Left lung (tissue), 10 donors: ENCODE data around the gene COL1A1. TPM values are rescaled to one million over a fixed set of nuclear protein-coding genes. Genes with fewer than 3 reads are reported as not detected.

ENCODE experiments used
- ATAC-seq: fragments of 200-7000 bp; cut with Tn5 transposase; one replicate; pipeline ENCODE4 v1.9.1; 2020; ENCODE audit warnings: moderate library complexity
- DNase-seq, 4 donors: peaks; one replicate each; pipeline ENCODE4 v3.0.0-alpha.2; 2013 to 2020
- H3K27ac ChIP-seq, 2 donors: fragments of 200-600 bp; sonication (generic) in 1 of 2; one replicate each; pipeline versions ENCODE4 v1.5.0 to v1.8.0; 2020 to 2021
- H3K27me3 ChIP-seq, 2 donors: fragments of 200-600 bp; sonication (generic) in 1 of 2; one replicate each; pipeline versions ENCODE4 v1.5.0 to v1.8.0; 2020 to 2021
- H3K36me3 ChIP-seq, 2 donors: fragments of 200-600 bp; sonication (generic) in 1 of 2; one replicate each; pipeline versions ENCODE4 v1.5.0 to v1.8.0; 2020 to 2021
- H3K4me1 ChIP-seq, 2 donors: fragments of 200-600 bp; one replicate each; pipeline ENCODE4 v1.8.0; 2021
- H3K4me3 ChIP-seq, 2 donors: fragments of 200-600 bp; sonication (generic) in 1 of 2; one replicate each; pipeline versions ENCODE4 v1.5.0 to v1.8.0; 2020 to 2021; ENCODE audit warnings: mild to moderate bottlenecking in 1 of 2
- H3K9me3 ChIP-seq, 2 donors: fragments of 200-600 bp; sonication (generic) in 1 of 2; one replicate each; pipeline versions ENCODE4 v1.5.0 to v1.8.0; 2020 to 2021
- CTCF ChIP-seq, 2 donors: fragments of 200-600 bp; sonication (generic) in 1 of 2; IDR thresholded peaks; one replicate each; pipeline versions ENCODE4 v1.5.0 to v1.8.0; 2021; ENCODE audit warnings: antibody characterized with exemption in 2 of 2
- intact Hi-C, 2 donors: fragments of 100-400 bp; cut with DNase I; formaldehyde crosslinking; loops; one replicate each; pipeline versions ENCODE4 v1.11.2 to v1.14.2; 2022
- polyA plus RNA-seq, 6 donors: library from polyadenylated mRNA; unstranded; fragments of 120-200 nt; gene quantifications; one replicate each; pipeline ENCODE4 v1.2.1, GENCODE V29; 2013; ENCODE audit not compliant: insufficient read length in 6 of 6
- total RNA-seq, 2 donors: library from RNA; stranded (reverse); fragmentation: NEBNext Ultra II Directional; extraction: Animal tissue kit (Norgen Biotek cat#: 25700); gene quantifications; one replicate each; pipeline ENCODE4 v1.2.1, GENCODE V29; 2021
- donor health status: DM: no; HTN: yes; CAD: no.
- donor health status: DM: no; HTN: no; CAD: no.

Gene COL1A1
- total and polyA plus RNA-seq, 8 donors = 421 to 4,830 (median 675) TPM

DNA sequence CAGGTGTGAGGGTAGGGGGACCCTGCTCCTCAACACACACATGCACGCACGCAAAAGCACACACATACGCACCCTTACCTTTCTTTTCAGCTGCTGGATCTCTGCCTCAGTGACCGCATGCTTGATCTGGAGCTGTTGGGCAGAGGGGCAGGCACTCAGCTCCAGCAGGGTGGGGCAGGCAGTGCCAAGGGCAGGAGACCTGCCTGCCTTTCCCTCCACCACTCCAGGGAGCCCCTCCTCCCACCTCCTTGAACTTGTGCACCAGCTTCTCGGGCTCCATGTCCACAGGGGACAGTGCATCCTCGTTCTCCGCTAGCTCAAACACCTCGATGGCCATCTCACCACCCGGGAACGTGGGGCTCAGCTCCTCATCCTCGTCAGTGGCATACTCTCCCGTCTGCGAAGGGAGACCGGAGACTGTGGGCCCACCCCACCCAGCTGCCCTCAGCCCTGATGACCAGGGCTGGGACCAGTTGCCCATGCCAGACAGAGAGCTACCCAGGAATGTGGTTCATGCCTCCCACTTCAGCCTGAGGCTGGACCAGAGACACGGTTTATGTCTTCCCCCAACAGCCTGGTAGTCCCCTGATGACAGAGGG, 62.1 kb downstream of the COL1A1 start:
- H3K27ac ChIP-seq = peak overlapping the region in 1 of 2 donors; percentile 50

GRCh38 chr17:50137042-50137441, 64.4 kb downstream of the COL1A1 start:
- Histone ChIP-seq H3K36me3 (peaks cover 0 to 82% of the 10 kb centered on the region in 2 donors), H3K9me3 (no peaks in the 10 kb centered on the region), H3K27me3 (no peaks in the 10 kb centered on the region), H3K27ac (no peak overlapping the region), H3K4me3 (no peak overlapping the region), H3K4me1 (peaks cover 8 to 45% of the 10 kb centered on the region in 2 donors)
- no peak for TF ChIP-seq CTCF (IDR thresholded peaks at IDR 0.05)
- DNase-seq = no peak
- intact Hi-C loops = no loop called here
- ATAC-seq = no peak

More for the DNA sequence above, 62.1 kb downstream of the COL1A1 start:
- no peak for ATAC-seq
- Histone ChIP-seq H3K9me3 (no peaks in the 10 kb centered on the region), H3K4me3 (no peak overlapping the region), H3K4me1 (peaks cover 14 to 55% of the 10 kb centered on the region in 2 donors), H3K36me3 (peaks cover 0 to 100% of the 10 kb centered on the region in 2 donors), H3K27me3 (no peaks in the 10 kb centered on the region)
- TF ChIP-seq CTCF (IDR thresholded peaks at IDR 0.05) = no peak
- intact Hi-C loops = no loop called here
- DNase-seq = no peak

GRCh38 chr17:50136096-50136687, 65.2 kb downstream of the COL1A1 start:
- no peak for TF ChIP-seq CTCF (IDR thresholded peaks at IDR 0.05)
- Histone ChIP-seq H3K36me3 (peaks cover 0 to 74% of the 10 kb centered on the region in 2 donors), H3K9me3 (no peaks in the 10 kb centered on the region), H3K4me3 (no peak overlapping the region), H3K4me1 (peaks cover 8 to 36% of the 10 kb centered on the region in 2 donors), H3K27me3 (peaks cover 0 to under 1% of the 10 kb centered on the region in 2 donors), H3K27ac (no peak overlapping the region)
- DNase-seq = peak in 1 of 4 donors; percentile 69
- intact Hi-C loops = no loop called here
- no peak for ATAC-seq

DNA sequence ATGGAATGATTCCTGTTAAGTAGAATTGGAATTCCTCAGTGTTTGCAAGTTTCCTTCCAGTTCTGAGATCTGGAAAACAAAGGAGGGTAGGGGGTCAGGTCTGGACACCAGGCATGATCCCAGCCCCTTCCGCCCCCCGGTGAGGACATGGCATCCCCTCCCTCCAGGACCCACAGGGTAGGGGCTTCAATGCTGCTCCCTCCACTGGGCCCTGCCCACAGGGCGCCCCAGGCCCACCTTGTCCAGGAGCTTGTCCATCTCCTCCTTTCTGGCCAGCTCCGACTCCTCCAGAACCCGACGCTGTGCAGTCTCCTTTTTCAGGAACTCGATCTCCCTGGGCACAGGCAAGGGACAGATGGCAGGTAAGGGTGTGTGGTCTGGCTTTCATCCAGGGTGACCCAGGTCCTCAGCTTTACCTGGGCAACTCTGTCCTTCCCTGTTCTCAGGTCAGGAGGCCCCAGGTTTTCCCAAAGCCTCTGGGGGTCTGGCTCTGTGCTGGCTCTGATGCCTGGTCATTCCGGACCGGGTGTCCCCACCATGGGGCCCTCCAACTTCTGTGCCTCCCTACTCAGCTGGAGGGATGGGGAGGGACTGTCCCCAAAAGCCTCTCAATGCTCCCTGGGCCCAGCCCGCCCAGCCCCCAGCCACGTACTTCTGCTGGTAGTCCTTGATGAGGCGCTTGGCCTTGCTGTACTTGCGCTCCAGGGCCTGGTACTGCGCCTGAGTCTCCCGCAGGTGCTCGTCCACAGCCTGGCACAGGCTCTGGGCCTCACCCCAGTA, 65.9 kb downstream of the COL1A1 start:
- Histone ChIP-seq H3K27ac (no peak overlapping the region), H3K9me3 (no peaks in the 10 kb centered on the region), H3K36me3 (peaks cover 0 to 67% of the 10 kb centered on the region in 2 donors), H3K27me3 (peaks cover 0 to 7% of the 10 kb centered on the region in 2 donors), H3K4me1 (peaks cover 2 to 33% of the 10 kb centered on the region in 2 donors), H3K4me3 (no peak overlapping the region)
- intact Hi-C loops = no loop called here
- DNase-seq (no peak), ATAC-seq (no peak)
- no peak for TF ChIP-seq CTCF (IDR thresholded peaks at IDR 0.05)
